K562 (cell line): ENCODE results near the gene IDH3G. TPM values are rescaled to one million over a fixed set of nuclear protein-coding genes. Genes with fewer than 3 reads are reported as not detected.

ENCODE experiments used
- ATAC-seq: fragments of 200-7000 bp; cut with Tn5 transposase; 3 replicates; pipeline ENCODE4 v1.9.1; 2020; ENCODE audit warnings: moderate library complexity
- BruUV-seq: library from RNA; stranded (reverse); fragments of 400-500 nt; replicated peaks from 2 replicates; lab custom pipeline; 2021; lab: Mats Ljungman, UMichigan
- CTCF ChIA-PET: fragments of 300-600 bp; formaldehyde crosslinking; extraction: SDS; loops from one replicate; lab custom pipeline; 2021; ENCODE audit warnings: low intra/inter-chr PET ratio; lab: Yijun Ruan, JAX
- POLR2A ChIA-PET: fragments of 300-600, 350-650 bp; sonication (Branson Sonifier 250); formaldehyde crosslinking; extraction: SDS; loops from one replicate; lab custom pipeline; 2021; ENCODE audit warnings: antibody characterized with exemption, inconsistent platforms; lab: Yijun Ruan, JAX
- DNase-seq, 4 experiments: peaks; one replicate each; pipeline versions ENCODE4 v3.0.0 to v3.0.0-alpha.2; 2011 to 2018; ENCODE audit warnings: low spot score in 3 of 4, mixed read lengths in 3 of 4; ENCODE audit errors: extremely low read depth in 1 of 4
- FAIRE-seq: peaks from 2 replicates; lab custom pipeline; 2011; peaks lifted over from hg19 to GRCh38; lab: Jason Lieb, UNC
- H2AFZ ChIP-seq: 2 replicates; pipeline ENCODE4 v1.6.0; 2011; ENCODE audit warnings: low read depth, low read length, control low read depth, inconsistent platforms
- H3K27ac ChIP-seq: fragments of 200-600 bp; 3 replicates; pipeline ENCODE4 v1.8.0; 2011; ENCODE audit warnings: low read depth, mild to moderate bottlenecking, control low read depth, inconsistent platforms, low read length, moderate library complexity, mixed read lengths; ENCODE audit errors: extremely low read depth
- H3K27me3 ChIP-seq, 2 experiments: fragments of 300-600 bp in 1 of 2; 2 replicates in 1 of 2; 3 replicates in 1 of 2; pipeline versions ENCODE4 v1.6.0 to v1.8.0; 2011; ENCODE audit warnings: inconsistent platforms in 2 of 2, low read length in 2 of 2, mild to moderate bottlenecking in 1 of 2, mixed read lengths in 1 of 2, moderate library complexity in 1 of 2; ENCODE audit not compliant: control insufficient read depth in 2 of 2, insufficient read depth in 2 of 2
- H3K36me3 ChIP-seq: fragments of 300-600 bp; 3 replicates; pipeline ENCODE4 v1.8.0; 2011; ENCODE audit warnings: mild to moderate bottlenecking, low read length, inconsistent platforms; ENCODE audit not compliant: control insufficient read depth, insufficient read depth
- H3K4me1 ChIP-seq, 2 experiments: fragments of 200-600 bp in 1 of 2; replicated peaks in 1 of 2; 2 replicates in 1 of 2; 3 replicates in 1 of 2; pipeline versions ENCODE4 v1.5.1 to v1.8.0; 2011; ENCODE audit warnings: inconsistent platforms in 2 of 2, low read length in 2 of 2, mild to moderate bottlenecking in 1 of 2, mixed read lengths in 1 of 2, moderate library complexity in 1 of 2; ENCODE audit not compliant: control insufficient read depth in 2 of 2, insufficient read depth in 2 of 2
- H3K4me2 ChIP-seq: 2 replicates; pipeline ENCODE4 v1.6.1; 2011; ENCODE audit warnings: low read length, control low read depth, inconsistent platforms, mixed read lengths; ENCODE audit not compliant: insufficient read depth
- H3K4me3 ChIP-seq: fragments of 200-600 bp; sonication (generic), shearing (Covaris generic); 2 replicates; pipeline ENCODE4 v1.5.1; 2016; ENCODE audit warnings: control low read depth, inconsistent platforms
- H3K79me2 ChIP-seq: fragments of 200-600 bp; 3 replicates; pipeline ENCODE4 v1.8.0; 2011; ENCODE audit warnings: low read length, inconsistent platforms; ENCODE audit not compliant: control insufficient read depth, insufficient read depth
- H3K9ac ChIP-seq, 2 experiments: 2 replicates each; pipeline versions ENCODE4 v1.6.0 to v1.6.1; 2011; ENCODE audit warnings: low read depth in 2 of 2, low read length in 2 of 2, control low read depth in 1 of 2, inconsistent platforms in 1 of 2, mild to moderate bottlenecking in 1 of 2, mixed read lengths in 1 of 2; ENCODE audit not compliant: insufficient read depth in 1 of 2
- H3K9me1 ChIP-seq: one replicate; pipeline ENCODE4 v1.6.0; 2011; ENCODE audit warnings: inconsistent platforms, mild to moderate bottlenecking, low read length, moderate library complexity; ENCODE audit not compliant: control insufficient read depth, insufficient read depth
- H3K9me3 ChIP-seq: replicated peaks from 2 replicates; pipeline ENCODE4 v1.5.1; 2011; ENCODE audit warnings: low read depth, low read length, inconsistent platforms; ENCODE audit not compliant: control insufficient read depth, insufficient read depth
- H4K20me1 ChIP-seq: replicated peaks from 2 replicates; pipeline ENCODE4 v1.6.1; 2011; ENCODE audit warnings: low read length, inconsistent platforms, mixed read lengths; ENCODE audit not compliant: control insufficient read depth, insufficient read depth
- FIP1L1 ChIP-seq: fragments of 200-400 bp; formaldehyde crosslinking; IDR thresholded peaks from 2 replicates; pipeline ENCODE4 v1.6.1; 2018; ENCODE audit warnings: mild to moderate bottlenecking, low read depth, low read length; ENCODE audit not compliant: poor library complexity, severe bottlenecking
- PTBP1 ChIP-seq: fragments of 200-400 bp; formaldehyde crosslinking; IDR thresholded peaks from 2 replicates; pipeline ENCODE4 v1.6.1; 2017; ENCODE audit warnings: low read depth, low read length
- ZZZ3 ChIP-seq: fragments of 450-650 bp; IDR thresholded peaks from 2 replicates; pipeline ENCODE4 v1.6.1; 2016; ENCODE audit warnings: antibody characterized with exemption, mild to moderate bottlenecking, moderate library complexity
- WGBS: fragments of 100-300 bp; shearing (Covaris generic); methylation state at CpG from one replicate; pipeline ENCODE4 v1.1.6; 2016; ENCODE audit warnings: low coverage, mixed read lengths; ENCODE audit not compliant: insufficient coverage; ENCODE audit errors: missing lambda C conversion rate; 5-methylcytosine and 5-hydroxymethylcytosine counted together
- in situ Hi-C: fragments of 300-500 bp; cut with MboI; formaldehyde crosslinking; loops from 4 replicates; pipeline ENCODE4 v1.15.0; 2018; ENCODE audit warnings: inconsistent platforms, mixed read lengths
- intact Hi-C: fragments of 100-400 bp; cut with micrococcal nuclease; formaldehyde crosslinking; loops from 2 replicates; pipeline ENCODE4 v1.14.2; 2022
- polyA plus RNA-seq, 8 experiments: library from polyadenylated mRNA; depleted of rRNA in 4 of 8; stranded (reverse) in 5 of 8; unstranded in 3 of 8; fragments of >200 nt; fragmentation: Nextera tagmentation in 2 of 8; fragmentation: Illumina TruSeq in 1 of 8; extraction: Ambion mirVana in 2 of 8; extraction: Trizol in 1 of 8; gene quantifications; 2 replicates each; pipeline versions ENCODE4 v1.2.1 to v1.2.3, GENCODE V29; 2011 to 2014; ENCODE audit warnings: inconsistent platforms in 1 of 8, missing spikeins in 1 of 8
- total RNA-seq, 7 experiments: library from RNA; depleted of rRNA in 6 of 7; stranded (reverse); fragments of >200 nt in 6 of 7; fragmentation: Illumina TruSeq in 2 of 7; extraction: Trizol in 2 of 7; gene quantifications; 2 replicates each; pipeline versions ENCODE4 v1.2.1 to v1.2.3, GENCODE V29; 2011 to 2021; ENCODE audit warnings: low replicate concordance in 1 of 7
- TF ChIP-seq, protein P1 (sequence below): fragments of 450-650 bp; IDR thresholded peaks from 2 replicates; pipeline ENCODE4 v1.6.1; 2016; ENCODE audit warnings: mild to moderate bottlenecking, moderate library complexity

The IDH3G gene
- total and polyA plus RNA-seq, 9 of the 15 experiments (the other 6 are each of a cell fraction or from before 2014, with no cell fraction given) = 24.3 to 72.5 (median 37.9) TPM

DNA sequence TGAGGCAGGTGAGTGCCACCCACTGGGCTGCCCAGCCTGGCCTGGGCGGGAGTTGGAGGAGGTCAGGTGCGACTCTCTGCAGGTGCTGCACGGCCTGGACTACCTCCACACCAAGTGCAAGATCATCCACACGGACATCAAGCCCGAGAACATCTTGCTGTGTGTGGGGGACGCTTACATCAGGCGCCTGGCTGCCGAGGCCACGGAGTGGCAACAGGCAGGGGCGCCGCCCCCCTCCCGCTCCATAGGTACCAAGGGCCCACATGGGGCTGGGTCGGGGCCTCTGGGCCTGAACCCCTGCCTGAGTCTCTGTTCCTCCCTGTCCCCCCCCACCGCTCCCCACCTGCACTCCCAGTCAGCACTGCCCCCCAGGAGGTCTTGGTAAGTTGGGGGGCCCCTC is 11.3 kb downstream of the IDH3G start:
- peaks cover 2% of the 10 kb centered on the region for H3K9me1 ChIP-seq
- intact Hi-C loops (no loop called here), in situ Hi-C loops (no loop called here)
- WGBS = 87% methylated on average over 5 of the region's 14 CpGs
- H3K9ac ChIP-seq = no peak overlapping the region
- no peak for DNase-seq
- TF ChIP-seq PTBP1 (no peak), ZZZ3 (no peak), FIP1L1 (peak; percentile 14)
- TF ChIP-seq, protein P1, sequence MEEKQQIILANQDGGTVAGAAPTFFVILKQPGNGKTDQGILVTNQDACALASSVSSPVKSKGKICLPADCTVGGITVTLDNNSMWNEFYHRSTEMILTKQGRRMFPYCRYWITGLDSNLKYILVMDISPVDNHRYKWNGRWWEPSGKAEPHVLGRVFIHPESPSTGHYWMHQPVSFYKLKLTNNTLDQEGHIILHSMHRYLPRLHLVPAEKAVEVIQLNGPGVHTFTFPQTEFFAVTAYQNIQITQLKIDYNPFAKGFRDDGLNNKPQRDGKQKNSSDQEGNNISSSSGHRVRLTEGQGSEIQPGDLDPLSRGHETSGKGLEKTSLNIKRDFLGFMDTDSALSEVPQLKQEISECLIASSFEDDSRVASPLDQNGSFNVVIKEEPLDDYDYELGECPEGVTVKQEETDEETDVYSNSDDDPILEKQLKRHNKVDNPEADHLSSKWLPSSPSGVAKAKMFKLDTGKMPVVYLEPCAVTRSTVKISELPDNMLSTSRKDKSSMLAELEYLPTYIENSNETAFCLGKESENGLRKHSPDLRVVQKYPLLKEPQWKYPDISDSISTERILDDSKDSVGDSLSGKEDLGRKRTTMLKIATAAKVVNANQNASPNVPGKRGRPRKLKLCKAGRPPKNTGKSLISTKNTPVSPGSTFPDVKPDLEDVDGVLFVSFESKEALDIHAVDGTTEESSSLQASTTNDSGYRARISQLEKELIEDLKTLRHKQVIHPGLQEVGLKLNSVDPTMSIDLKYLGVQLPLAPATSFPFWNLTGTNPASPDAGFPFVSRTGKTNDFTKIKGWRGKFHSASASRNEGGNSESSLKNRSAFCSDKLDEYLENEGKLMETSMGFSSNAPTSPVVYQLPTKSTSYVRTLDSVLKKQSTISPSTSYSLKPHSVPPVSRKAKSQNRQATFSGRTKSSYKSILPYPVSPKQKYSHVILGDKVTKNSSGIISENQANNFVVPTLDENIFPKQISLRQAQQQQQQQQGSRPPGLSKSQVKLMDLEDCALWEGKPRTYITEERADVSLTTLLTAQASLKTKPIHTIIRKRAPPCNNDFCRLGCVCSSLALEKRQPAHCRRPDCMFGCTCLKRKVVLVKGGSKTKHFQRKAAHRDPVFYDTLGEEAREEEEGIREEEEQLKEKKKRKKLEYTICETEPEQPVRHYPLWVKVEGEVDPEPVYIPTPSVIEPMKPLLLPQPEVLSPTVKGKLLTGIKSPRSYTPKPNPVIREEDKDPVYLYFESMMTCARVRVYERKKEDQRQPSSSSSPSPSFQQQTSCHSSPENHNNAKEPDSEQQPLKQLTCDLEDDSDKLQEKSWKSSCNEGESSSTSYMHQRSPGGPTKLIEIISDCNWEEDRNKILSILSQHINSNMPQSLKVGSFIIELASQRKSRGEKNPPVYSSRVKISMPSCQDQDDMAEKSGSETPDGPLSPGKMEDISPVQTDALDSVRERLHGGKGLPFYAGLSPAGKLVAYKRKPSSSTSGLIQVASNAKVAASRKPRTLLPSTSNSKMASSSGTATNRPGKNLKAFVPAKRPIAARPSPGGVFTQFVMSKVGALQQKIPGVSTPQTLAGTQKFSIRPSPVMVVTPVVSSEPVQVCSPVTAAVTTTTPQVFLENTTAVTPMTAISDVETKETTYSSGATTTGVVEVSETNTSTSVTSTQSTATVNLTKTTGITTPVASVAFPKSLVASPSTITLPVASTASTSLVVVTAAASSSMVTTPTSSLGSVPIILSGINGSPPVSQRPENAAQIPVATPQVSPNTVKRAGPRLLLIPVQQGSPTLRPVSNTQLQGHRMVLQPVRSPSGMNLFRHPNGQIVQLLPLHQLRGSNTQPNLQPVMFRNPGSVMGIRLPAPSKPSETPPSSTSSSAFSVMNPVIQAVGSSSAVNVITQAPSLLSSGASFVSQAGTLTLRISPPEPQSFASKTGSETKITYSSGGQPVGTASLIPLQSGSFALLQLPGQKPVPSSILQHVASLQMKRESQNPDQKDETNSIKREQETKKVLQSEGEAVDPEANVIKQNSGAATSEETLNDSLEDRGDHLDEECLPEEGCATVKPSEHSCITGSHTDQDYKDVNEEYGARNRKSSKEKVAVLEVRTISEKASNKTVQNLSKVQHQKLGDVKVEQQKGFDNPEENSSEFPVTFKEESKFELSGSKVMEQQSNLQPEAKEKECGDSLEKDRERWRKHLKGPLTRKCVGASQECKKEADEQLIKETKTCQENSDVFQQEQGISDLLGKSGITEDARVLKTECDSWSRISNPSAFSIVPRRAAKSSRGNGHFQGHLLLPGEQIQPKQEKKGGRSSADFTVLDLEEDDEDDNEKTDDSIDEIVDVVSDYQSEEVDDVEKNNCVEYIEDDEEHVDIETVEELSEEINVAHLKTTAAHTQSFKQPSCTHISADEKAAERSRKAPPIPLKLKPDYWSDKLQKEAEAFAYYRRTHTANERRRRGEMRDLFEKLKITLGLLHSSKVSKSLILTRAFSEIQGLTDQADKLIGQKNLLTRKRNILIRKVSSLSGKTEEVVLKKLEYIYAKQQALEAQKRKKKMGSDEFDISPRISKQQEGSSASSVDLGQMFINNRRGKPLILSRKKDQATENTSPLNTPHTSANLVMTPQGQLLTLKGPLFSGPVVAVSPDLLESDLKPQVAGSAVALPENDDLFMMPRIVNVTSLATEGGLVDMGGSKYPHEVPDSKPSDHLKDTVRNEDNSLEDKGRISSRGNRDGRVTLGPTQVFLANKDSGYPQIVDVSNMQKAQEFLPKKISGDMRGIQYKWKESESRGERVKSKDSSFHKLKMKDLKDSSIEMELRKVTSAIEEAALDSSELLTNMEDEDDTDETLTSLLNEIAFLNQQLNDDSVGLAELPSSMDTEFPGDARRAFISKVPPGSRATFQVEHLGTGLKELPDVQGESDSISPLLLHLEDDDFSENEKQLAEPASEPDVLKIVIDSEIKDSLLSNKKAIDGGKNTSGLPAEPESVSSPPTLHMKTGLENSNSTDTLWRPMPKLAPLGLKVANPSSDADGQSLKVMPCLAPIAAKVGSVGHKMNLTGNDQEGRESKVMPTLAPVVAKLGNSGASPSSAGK = no peak
- H3K27me3 ChIP-seq = no peaks in the 10 kb centered on the region
- BruUV-seq = no TSS peak
- no peak overlapping the region for H2AFZ ChIP-seq
- FAIRE-seq = no peak
- ATAC-seq = no peak
- ChIA-PET CTCF (no interaction called here), POLR2A (no interaction called here)
- H3K4me2 ChIP-seq = no peak overlapping the region
- H3K4me1 ChIP-seq = peaks cover 0 to 64% of the 10 kb centered on the region in 2 experiments; a peak in 2 of 5 replicates
- H3K27ac ChIP-seq = no peak overlapping the region
- peaks cover 36% of the 10 kb centered on the region; the same call in 2 of the 3 replicates for H3K36me3 ChIP-seq
- no peaks in the 10 kb centered on the region for H4K20me1 ChIP-seq
- no peaks in the 10 kb centered on the region for H3K9me3 ChIP-seq
- no peaks in the 10 kb centered on the region for H3K79me2 ChIP-seq
- no peak overlapping the region for H3K4me3 ChIP-seq
